ENCODE data around the gene ZFC3H1.

- no peak for TF ChIP-seq EZH2 (IDR thresholded peaks at IDR 0.05; ENCODE audit: insufficient read depth, poor library complexity, severe bottlenecking)
- TF ChIP-seq EZH2phosphoT487 (IDR thresholded peaks at IDR 0.05; ENCODE audit: insufficient read depth, low read depth) = no peak
Observed at GRCh38 chr12:71683633-71684032, 20.0 kb upstream of the ZFC3H1 start.
